Islet precursor cell (in vitro differentiated cells): ENCODE data around the gene ADGRB2.

Source experiments
- DNase-seq: peaks from one replicate; pipeline ENCODE4 v3.0.0-alpha.2; 2018

Gene ADGRB2

DNA sequence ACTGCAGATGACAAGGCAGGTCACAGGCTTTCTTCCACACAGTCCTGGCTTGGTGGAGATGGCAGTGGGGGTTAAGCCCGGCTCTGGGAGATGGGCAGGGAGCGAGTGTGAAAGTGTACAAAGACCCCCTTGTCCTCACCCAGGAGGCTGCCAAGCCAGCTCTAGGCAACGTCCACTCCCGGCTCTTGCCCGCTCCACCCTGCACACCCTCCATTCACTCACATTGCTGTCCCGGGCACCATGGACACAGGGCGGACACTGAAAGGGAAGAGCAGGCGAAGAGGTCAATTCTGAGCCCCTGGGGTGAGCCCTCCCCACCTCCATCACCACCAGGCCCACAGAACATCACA, 69.2 kb downstream of the ADGRB2 start:
- no peak for DNase-seq

- DNase-seq = no peak
Measured at GRCh38 chr1:31694069-31694963, 69.8 kb downstream of the ADGRB2 start.

GRCh38 chr1:31693231-31693630, 70.9 kb downstream of the ADGRB2 start:
- no peak for DNase-seq

DNA sequence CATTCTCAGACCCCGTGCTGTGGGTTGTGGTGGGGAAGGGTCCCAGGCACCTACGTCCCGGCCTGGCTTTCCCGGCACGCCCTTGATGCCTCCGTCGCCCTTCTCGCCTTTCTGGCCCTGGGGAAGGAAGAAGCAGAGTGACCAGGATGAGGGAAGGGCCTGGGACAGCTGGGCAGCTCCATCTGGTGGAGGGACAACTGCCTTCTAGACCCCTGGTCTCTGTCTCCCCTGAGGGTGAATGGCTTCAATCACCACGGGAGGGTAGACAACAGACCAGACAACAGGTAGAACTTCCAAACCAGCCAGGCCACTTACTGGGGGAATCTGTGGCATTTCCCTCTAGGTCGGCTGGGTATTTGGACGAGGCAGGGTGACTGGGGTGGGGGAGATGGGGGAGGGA, 72.2 kb downstream of the ADGRB2 start:
- DNase-seq = peak; percentile 88

GRCh38 chr1:31691446-31691845, 72.7 kb downstream of the ADGRB2 start:
- DNase-seq = no peak

GRCh38 chr1:31690921-31691320, 73.2 kb downstream of the ADGRB2 start:
- no peak for DNase-seq

GRCh38 chr1:31689854-31690253, 74.3 kb downstream of the ADGRB2 start:
- DNase-seq = peak; percentile 86

GRCh38 chr1:31689379-31689778, 74.8 kb downstream of the ADGRB2 start:
- DNase-seq = no peak

DNA sequence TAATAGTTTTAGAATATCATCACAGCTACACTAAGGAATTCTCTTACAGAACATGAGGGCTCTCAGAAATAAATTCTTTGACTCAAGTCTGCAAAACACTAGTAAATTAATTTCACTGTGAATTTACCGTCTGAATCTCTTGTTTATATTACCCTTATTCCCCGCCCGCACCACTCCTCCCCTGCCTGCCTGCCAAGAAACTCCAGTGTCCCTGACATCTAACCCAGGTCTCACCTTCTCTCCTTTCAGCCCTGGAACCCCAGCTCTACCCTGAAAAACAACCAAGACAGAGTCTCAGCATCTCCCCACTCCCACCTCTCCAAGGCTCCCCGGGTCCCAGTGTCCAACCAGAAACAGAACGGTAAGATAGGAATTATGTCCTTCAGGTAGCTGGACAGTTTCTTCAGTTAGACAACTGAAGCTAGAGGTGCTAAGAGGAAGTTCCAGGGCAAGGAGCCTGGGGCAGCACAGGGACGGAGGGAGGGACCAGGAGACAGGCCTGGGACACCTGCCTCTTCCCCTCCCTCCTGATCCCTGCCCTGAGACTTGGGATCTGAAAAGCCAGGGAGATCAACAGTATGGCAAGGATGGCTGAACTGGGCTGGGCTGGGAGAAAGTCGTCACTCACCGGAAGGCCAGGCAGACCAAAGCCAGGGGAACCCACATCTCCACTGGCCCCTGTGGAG, 75.8 kb downstream of the ADGRB2 start:
- no peak for DNase-seq

DNA sequence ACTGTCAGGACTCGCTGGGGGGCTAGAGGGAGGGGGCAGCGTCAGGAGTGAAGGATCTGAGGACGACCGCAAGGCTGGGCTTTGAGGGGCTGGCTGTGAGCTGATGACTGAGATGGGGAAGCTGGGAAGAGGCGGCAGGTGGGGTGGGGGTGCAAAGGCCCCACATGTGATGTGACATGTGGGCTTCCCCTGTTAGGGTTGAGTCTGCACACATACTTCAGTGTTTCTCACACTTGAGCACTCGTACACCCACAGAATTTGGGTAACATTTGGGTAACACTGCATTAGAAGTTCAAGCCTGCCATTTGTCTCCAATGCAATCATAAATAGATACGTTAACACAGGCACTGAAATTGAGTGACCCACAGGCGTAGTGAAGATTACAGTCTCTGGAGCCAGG, 76.5 kb downstream of the ADGRB2 start:
- DNase-seq = no peak

GRCh38 chr1:31685795-31686194, 78.3 kb downstream of the ADGRB2 start:
- no peak for DNase-seq

GRCh38 chr1:31683997-31684396, 80.1 kb downstream of the ADGRB2 start:
- DNase-seq = no peak

DNA sequence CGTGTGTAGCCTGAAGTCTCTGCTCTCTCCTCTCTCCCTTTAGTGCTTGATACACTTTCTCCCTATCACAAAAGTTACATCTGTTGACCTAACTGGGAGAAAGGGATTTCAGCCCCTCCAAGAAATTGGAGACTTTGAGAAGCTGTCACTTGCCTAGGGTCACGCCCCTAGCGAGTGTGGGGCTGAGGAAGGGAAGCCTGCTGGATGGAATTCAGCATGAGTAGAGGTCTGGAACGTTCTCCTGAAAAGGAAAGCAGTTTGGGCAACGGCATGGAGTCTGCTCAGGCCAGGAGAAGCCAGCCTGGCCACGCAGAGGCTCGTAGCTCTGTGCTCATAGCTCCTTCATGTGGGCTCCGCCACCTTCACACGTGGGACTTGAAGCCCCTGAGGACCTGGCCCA, 82.7 kb downstream of the ADGRB2 start:
- no peak for DNase-seq

DNA sequence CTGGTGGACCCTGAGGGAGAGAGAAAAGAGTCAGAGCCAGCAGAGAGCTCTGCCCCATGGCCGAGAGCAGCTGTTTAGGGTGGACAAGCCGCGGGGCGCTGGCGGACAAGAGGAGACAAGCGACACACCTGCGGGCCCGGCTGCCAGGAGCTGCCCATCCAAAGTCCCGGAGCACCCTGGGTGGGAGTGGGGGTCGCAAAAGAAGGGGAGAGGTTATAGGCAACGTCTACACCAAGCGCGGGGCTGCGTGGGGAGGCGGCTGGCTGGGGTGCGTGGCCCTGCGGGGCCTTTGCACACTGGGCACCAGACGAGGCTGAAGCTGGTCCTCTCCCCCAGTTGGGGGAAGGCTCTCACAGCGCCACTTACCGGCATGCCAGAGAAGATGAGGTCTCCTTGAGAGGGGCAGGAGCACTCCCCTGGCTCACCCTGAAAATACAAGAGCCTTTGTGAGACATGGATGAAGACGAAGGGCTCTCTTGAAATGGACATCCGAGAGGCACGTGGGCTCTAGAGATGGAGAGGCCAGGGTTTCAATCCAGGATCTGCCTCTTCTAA, 84.4 kb downstream of the ADGRB2 start:
- DNase-seq = no peak

- no peak for DNase-seq
Measured at GRCh38 chr1:31679091-31679490, 85.0 kb downstream of the ADGRB2 start.

GRCh38 chr1:31678681-31679080, 85.5 kb downstream of the ADGRB2 start:
- DNase-seq = no peak

GRCh38 chr1:31677949-31678348, 86.2 kb downstream of the ADGRB2 start:
- no peak for DNase-seq

DNA sequence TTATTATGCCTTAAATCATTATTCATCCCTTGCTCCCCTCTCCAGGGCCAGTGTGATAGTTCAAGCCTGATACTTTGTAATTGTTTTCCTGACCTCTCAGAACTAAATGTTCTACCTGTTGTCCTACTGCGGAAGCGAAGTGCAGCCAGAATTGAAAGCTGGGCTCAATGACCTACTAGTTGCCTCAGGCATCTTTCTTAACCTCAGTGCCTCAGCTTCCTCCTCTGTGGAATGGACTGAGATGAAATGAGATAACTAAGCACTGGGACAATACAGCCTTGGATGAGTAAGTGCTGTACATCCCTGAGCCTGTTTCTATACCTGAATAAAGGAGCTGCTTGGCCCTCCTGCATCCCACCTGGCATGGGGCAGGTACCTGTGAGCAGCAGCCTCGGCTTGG, 86.7 kb downstream of the ADGRB2 start:
- DNase-seq = no peak
